HS-27A (cell line): Measurements from ENCODE around the gene ARRB2.
"Not testable (repeated sequence)": the region's sequence is repeated elsewhere in the genome, so short reads cannot be mapped to it uniquely, and the experiment has no call there.

Experiments used
- DNase-seq: peaks from one replicate; pipeline ENCODE4 v3.0.0-alpha.2; 2012; ENCODE audit warnings: low read depth, missing footprints

The ARRB2 gene

GRCh38 chr17:4709794-4710692 lies at the start of gene ARRB2:
TSS of gene ARRB2 (plus strand) at chr17:4710632. CDS start at chr17:4710722, 90 bp downstream.
- peak; percentile 80 for DNase-seq

- no peak for DNase-seq
These were observed 46.7 kb upstream of the ARRB2 start for GRCh38 chr17:4663711-4664110.

- DNase-seq: no peak
These were observed 46.2 kb upstream of the ARRB2 start for GRCh38 chr17:4664230-4664629.

- DNase-seq: no peak
These were observed 45.4 kb upstream of the ARRB2 start for GRCh38 chr17:4665027-4665426.

GRCh38 chr17:4666296-4666695 lies 44.1 kb upstream of the ARRB2 start:
- no peak for DNase-seq

- no peak for DNase-seq
These were observed 43.3 kb upstream of the ARRB2 start for GRCh38 chr17:4667166-4667565.

GRCh38 chr17:4672055-4672630 lies 38.3 kb upstream of the ARRB2 start:
- DNase-seq: no peak

- no peak for DNase-seq
These were observed 37.7 kb upstream of the ARRB2 start for GRCh38 chr17:4672751-4673150.

GRCh38 chr17:4673169-4673568 lies 37.3 kb upstream of the ARRB2 start:
- no peak for DNase-seq

GRCh38 chr17:4673986-4674684 lies 36.3 kb upstream of the ARRB2 start:
- DNase-seq: no peak

- DNase-seq: no peak
These were observed 35.8 kb upstream of the ARRB2 start for GRCh38 chr17:4674685-4674998.

- no peak for DNase-seq
These were observed 34.6 kb upstream of the ARRB2 start for GRCh38 chr17:4675791-4676190.

- no peak for DNase-seq
These were observed 33.6 kb upstream of the ARRB2 start for GRCh38 chr17:4676791-4677190.

GRCh38 chr17:4678448-4679026 lies 31.9 kb upstream of the ARRB2 start:
- peak; percentile 34 for DNase-seq

- no peak for DNase-seq
These were observed 30.8 kb upstream of the ARRB2 start for GRCh38 chr17:4679658-4680057.

GRCh38 chr17:4683739-4684138 lies 26.7 kb upstream of the ARRB2 start:
- not testable (repeated sequence) for DNase-seq

GRCh38 chr17:4689872-4690271 lies 20.6 kb upstream of the ARRB2 start:
- not testable (repeated sequence) for DNase-seq

- DNase-seq: no peak
These were observed 19.7 kb upstream of the ARRB2 start for GRCh38 chr17:4690745-4691144.

GRCh38 chr17:4691686-4692085 lies 18.7 kb upstream of the ARRB2 start:
- DNase-seq: no peak

GRCh38 chr17:4693416-4693815 lies 17.0 kb upstream of the ARRB2 start:
- no peak for DNase-seq

- no peak for DNase-seq
These were observed 14.0 kb upstream of the ARRB2 start for GRCh38 chr17:4696437-4696805.

GRCh38 chr17:4699401-4700056 lies 10.9 kb upstream of the ARRB2 start:
- DNase-seq: not testable (repeated sequence)
